ENCODE results near the gene PLA2G6. TPM values are rescaled to one million over a fixed set of nuclear protein-coding genes. Genes with fewer than 3 reads are reported as not detected.

Gene PLA2G6
- total RNA-seq, 2 experiments from 2014 or later = 41.1 to 71.4 TPM

DNA sequence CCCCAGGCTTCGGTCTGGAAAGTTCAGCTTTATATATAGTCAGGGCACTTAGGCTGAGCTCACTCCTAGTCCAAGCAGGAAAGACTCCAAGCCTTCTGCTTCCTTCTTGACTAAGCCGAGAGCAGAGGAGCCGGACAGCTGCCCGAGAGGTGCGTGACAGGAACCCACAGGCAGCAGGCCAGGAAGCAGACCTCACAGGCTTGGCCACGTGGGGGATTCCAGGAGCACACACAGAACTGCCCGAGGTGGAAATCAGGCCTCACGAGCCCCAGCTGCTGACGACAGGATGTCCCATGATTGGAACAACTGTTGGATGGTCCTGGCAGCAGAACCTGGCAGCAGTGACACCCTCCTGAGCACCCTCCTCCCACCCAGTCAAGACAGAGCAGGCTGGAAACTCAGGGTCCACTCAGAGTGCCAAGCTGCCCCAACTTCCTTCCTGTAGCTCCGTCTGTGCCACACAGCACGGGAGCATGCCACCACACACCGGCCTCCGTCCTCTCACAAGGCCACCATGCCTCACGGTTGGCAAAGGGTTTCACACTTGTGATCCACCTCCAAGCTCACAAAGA lies 5.4 kb downstream of the PLA2G6 start:
- ATAC-seq (peak; percentile 10), DNase-seq (peak; percentile 52)
- CTCF ChIA-PET = interaction anchor here (0.9 to 1.6 kb wide), 3 partner anchors 23 to 62 kb away, joined by 3 to 6 read pairs (median 3); no protein-coding TSS in a partner anchor
- Mint-ChIP-seq H3K9me3 (ENCODE audit: low read depth) (no peaks in the 10 kb centered on the region), H3K36me3 (peaks cover 2% of the 10 kb centered on the region), H3K27ac (peak overlapping the region; percentile 57), H3K4me1 (peaks cover 72% of the 10 kb centered on the region), H3K4me3 (no peak overlapping the region), H3K27me3 (no peaks in the 10 kb centered on the region)

DNA sequence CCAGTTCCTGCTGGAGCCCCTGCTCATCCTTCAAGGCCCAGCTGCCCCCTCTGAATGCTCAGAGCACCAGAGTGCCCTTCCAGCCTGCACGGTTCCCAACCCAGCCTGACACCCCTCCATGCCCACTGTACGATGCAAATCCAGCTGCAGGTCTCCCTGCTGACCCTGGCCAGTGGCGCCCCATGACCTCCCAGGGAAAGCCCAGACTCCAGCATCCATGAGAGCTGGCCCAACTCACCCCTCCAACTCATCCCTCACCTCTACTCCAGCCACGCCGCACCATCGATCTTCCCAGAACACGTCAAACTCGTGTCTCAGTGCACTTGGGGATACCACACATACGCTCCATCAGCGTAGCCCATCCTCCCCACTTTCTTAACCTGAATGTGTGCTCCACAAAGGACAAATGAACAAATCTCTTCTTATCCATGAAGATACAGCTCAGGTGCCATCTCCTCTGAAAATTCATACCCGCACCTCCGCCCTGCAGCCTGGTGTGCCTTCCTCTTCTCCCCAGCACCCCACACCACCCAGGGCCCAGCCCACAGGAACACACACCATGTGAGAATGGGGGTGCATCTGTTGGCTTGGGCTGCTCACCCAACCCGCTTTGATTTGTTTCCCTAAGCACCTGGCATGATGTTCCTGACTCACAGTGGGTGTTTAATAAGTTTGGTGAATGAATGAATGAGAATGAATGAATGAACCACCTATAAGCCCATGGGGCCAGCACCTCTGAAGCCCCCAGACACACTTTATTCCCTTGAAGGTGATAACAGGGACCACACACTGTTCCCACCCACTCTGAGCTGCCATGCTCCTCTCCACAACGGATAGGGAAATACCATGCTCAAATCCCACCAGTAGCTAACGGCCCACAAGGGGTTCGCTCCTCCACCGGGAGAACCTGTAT lies 6.2 kb downstream of the PLA2G6 start:
- CTCF ChIA-PET = interaction anchor here (0.9 to 1.6 kb wide), 4 partner anchors 24 to 61 kb away, joined by 3 to 6 read pairs (median 3); no protein-coding TSS in a partner anchor
- Mint-ChIP-seq H3K9me3 (ENCODE audit: low read depth) (no peaks in the 10 kb centered on the region), H3K27ac (peak overlapping the region; percentile 57), H3K27me3 (no peaks in the 10 kb centered on the region), H3K4me1 (peaks cover 64% of the 10 kb centered on the region), H3K4me3 (no peak overlapping the region), H3K36me3 (no peaks in the 10 kb centered on the region)
- no peak for ATAC-seq
- no peak for DNase-seq

DNA sequence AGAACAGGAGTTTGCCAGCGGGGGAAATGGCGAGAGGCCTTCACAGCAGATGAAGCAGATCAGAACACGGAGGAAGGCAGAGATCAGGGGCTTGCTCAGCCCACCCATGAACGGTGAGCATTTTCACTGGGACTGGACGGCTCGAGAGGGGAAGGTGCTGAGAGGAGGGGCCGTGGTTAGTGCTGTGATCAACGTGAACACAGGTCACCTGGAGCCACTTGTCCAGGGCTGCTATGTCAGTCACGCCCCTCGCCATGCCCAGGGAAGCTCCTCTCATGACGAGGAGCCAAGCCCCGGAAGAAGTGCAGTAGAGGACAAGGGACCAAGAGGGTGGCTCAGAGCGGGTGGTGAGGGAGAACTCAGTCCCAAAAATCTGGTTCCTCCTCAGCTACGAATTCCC lies 7.0 kb downstream of the PLA2G6 start:
- CTCF ChIA-PET = interaction anchor here (0.9 kb wide), 1 partner anchor 60 kb away, joined by 3 read pairs; no protein-coding TSS in a partner anchor
- H3K27me3 Mint-ChIP-seq = no peaks in the 10 kb centered on the region
- DNase-seq (no peak), ATAC-seq (no peak)
- H3K4me1 Mint-ChIP-seq = peaks cover 56% of the 10 kb centered on the region
- no peak overlapping the region for H3K27ac Mint-ChIP-seq
- H3K4me3 Mint-ChIP-seq = no peak overlapping the region
- H3K36me3 Mint-ChIP-seq = no peaks in the 10 kb centered on the region
- H3K9me3 Mint-ChIP-seq (ENCODE audit: low read depth) = no peaks in the 10 kb centered on the region

DNA sequence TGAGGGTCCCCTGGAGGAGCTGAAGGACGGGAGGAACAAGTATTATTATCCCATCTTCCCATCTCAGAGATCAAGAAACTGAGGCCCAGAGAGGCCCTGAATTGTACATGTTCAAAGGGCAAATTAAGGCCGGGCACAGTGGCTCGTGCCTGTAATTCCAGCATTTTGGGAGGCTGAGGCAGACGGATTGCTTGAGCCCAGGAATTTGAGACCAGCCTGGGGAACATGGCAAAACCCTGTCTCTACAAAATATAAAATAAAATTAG lies 8.1 kb downstream of the PLA2G6 start:
- H3K4me3 Mint-ChIP-seq = no peak overlapping the region
- CTCF ChIA-PET = no interaction called here
- H3K36me3 Mint-ChIP-seq = no peaks in the 10 kb centered on the region
- ATAC-seq = no peak
- H3K27ac Mint-ChIP-seq = no peak overlapping the region
- DNase-seq = no peak
- H3K4me1 Mint-ChIP-seq = peaks cover 47% of the 10 kb centered on the region
- no peaks in the 10 kb centered on the region for H3K9me3 Mint-ChIP-seq (ENCODE audit: low read depth)
- H3K27me3 Mint-ChIP-seq = no peaks in the 10 kb centered on the region

DNA sequence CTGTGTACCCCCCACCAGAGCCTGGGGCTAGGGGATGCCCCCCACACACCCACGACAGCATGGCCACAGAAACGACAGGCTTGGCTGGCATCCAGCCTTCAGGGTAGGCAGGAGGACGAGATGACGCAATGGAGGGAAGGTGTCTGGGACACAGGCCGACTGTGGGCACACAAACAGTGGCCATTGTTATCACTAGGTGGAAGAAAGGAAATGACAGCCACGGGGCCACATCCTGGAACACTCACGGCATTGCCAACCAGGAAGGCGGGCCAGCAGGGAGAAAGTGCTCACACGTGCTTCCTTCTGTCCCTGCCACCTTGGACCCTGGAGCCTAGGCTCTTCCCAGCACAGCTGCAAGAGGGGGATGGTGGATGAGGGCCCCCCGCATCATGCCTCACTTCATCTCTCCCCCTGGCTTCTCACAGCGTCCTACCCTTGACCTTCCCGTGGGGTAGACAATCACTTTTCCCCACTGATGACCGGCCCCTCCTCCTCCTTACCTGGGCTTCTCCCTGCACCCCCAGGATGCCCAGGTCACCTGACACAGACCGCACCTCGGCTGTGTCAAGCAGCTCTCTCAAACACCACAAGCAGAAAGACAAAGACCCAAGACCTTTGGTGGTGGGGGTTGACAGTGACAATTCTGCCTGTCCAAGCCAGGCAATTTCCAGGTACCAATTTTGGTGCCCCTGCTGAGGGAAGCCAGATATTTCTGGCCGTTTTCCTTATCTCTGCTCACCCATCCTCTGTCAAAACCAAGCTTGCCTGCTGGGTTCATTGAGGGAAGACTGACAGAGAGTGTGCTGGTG lies 8.6 kb downstream of the PLA2G6 start:
- Mint-ChIP-seq H3K36me3 (no peaks in the 10 kb centered on the region), H3K4me3 (no peak overlapping the region), H3K27me3 (no peaks in the 10 kb centered on the region), H3K27ac (peak overlapping the region; percentile 71), H3K4me1 (peaks cover 44% of the 10 kb centered on the region), H3K9me3 (ENCODE audit: low read depth) (no peaks in the 10 kb centered on the region)
- CTCF ChIA-PET = no interaction called here
- ATAC-seq (peak; percentile 59), DNase-seq (peak; percentile 67)

DNA sequence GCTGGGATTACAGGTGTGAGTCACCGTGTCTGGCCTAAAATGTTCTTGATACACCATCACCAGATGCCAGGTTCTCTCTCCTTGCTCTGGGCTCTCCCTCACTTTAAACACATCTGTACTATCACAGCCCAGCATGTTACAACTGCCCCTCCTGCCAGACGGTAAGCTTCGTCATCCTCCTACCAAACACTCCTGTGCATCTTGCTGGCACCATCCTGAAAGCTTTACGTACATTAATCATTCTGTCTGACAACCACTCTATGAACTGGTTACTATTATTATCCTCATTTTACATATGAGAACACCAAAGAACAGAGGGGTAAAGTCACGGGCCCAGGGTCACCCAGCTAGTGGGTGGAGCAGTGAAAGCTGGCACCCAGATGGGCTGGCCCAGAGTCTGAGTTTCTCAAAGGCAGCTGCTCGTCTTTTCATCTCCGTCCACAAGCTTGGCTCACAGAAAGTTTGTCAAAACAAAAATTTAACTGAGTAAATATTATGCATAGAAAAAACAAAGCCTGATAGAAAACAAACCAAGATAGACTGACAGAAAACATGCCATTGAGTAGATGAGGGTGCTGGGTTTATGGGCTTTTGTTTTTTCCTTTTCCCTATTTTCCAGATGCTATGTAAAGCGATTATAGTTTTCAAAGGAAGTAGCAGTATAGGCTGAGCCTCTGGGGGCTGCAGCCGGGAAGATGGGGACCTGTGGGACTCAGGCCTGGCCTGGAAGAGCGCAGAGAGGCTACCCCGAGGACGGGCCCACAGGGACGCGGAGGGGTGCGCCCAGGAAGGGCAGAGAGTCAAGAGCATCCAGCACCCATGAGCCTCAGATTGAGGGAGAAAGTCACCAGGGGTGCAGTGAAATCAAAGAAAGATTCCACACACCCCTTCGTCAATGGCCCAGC lies 9.5 kb downstream of the PLA2G6 start:
- H3K27me3 Mint-ChIP-seq = no peaks in the 10 kb centered on the region
- H3K27ac Mint-ChIP-seq = peak overlapping the region; percentile 71
- no peaks in the 10 kb centered on the region for H3K9me3 Mint-ChIP-seq (ENCODE audit: low read depth)
- H3K4me3 Mint-ChIP-seq = no peak overlapping the region
- CTCF ChIA-PET = no interaction called here
- no peak for DNase-seq
- H3K4me1 Mint-ChIP-seq = peaks cover 38% of the 10 kb centered on the region
- no peak for ATAC-seq
- no peaks in the 10 kb centered on the region for H3K36me3 Mint-ChIP-seq

DNA sequence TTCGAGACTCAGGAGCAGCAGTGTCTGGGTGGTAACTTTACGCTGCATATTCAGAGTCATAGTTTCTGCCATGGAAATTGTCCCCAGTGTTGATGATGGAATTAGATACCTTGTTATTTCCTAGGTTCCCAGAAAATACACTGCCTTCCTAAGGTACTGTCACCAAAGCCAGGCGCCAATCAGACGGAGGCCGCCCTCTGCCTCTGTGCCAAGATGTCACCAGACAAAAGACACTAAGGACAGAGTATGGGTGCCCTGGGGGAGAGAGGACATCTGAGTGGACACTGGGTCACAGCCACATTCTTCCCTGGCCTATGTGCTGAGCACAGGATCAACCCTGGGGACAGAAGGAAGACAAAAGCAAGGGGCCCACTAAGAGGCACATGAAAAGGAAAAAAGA lies 11.2 kb downstream of the PLA2G6 start:
- H3K27ac Mint-ChIP-seq = no peak overlapping the region
- CTCF ChIA-PET = no interaction called here
- no peak overlapping the region for H3K4me3 Mint-ChIP-seq
- no peaks in the 10 kb centered on the region for H3K9me3 Mint-ChIP-seq (ENCODE audit: low read depth)
- H3K27me3 Mint-ChIP-seq = no peaks in the 10 kb centered on the region
- DNase-seq (no peak), ATAC-seq (no peak)
- H3K36me3 Mint-ChIP-seq = peaks cover 4% of the 10 kb centered on the region
- peaks cover 20% of the 10 kb centered on the region for H3K4me1 Mint-ChIP-seq

DNA sequence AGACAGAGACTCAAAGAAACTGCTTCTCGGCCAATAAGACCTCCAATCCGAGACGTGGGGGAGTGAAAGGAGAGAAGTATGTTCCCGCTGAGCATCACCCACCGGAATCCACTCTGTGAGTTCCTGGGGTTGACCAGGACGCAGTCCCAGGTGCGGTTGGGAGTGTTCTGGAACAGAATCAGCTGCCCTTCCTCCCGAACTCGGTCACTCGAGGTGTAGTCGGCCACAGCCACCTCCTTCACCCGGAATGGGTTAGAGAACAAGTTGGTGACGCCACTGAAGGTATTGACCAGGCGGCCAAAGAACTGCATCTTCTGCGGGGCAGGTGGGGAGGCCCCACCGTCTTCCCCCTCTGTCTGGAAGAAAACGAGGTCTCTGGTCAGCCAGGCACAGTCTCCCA lies 12.5 kb downstream of the PLA2G6 start:
- Mint-ChIP-seq H3K4me1 (peaks cover 21% of the 10 kb centered on the region), H3K27me3 (no peaks in the 10 kb centered on the region), H3K27ac (no peak overlapping the region), H3K4me3 (no peak overlapping the region), H3K36me3 (peaks cover 6% of the 10 kb centered on the region), H3K9me3 (ENCODE audit: low read depth) (no peaks in the 10 kb centered on the region)
- ATAC-seq (no peak), DNase-seq (no peak)
- CTCF ChIA-PET = interaction anchor here (0.6 kb wide), 1 partner anchor 38 kb away, joined by 3 read pairs; no protein-coding TSS in a partner anchor

DNA sequence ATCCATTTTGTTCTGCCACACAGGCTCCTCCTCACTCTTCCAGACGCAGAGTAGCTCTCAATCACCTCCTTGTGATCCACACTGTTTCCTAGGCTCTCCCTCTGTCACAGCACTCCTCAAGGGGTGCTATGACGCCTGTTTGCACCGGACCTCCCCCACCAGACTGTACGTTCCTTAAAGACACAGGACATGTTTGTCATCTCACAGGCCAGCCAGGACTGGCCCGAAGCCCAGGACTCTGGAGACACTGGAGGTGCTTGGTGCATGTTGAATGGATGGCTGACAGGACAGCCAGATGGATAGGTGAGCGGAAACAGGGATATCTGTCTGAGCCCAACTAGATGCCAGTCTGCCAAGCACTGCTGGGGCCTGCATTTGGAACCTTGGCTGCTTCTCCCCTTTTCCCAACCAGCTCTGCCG lies 13.6 kb downstream of the PLA2G6 start:
- H3K27me3 Mint-ChIP-seq = no peaks in the 10 kb centered on the region
- CTCF ChIA-PET = no interaction called here

DNA sequence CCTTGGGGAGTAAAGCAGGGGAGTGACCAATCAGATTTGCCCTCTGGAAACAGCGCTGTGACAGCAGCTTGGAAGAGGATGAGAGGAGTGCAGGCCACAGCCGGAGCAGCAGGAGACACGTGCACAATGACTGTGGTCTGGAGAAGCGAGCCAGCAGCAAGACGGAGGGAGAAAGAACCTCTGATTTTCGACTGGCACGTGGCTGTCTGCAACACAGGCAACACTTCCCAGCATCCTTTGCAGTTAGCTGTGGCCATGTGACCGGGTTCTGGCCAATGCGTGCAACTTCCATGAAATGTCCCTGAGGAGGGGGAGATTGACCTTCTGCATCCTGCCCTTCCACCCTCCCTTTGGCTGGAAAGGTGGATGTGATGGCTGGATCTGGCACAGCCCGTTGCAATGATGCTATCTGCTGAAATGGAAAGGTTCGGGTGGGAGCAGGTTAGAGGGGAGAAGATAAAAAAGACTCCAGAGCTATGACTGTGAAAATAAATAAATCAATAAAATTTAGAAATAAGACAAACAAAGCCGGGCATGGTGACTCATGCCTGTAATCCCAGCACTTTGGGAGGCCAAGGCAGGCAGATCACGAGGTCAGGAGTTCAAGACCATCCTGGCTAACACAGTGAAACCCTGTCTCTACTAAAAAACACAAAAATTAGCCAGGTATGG lies 15.6 kb downstream of the PLA2G6 start:
- Mint-ChIP-seq H3K4me3 (no peak overlapping the region), H3K27ac (no peak overlapping the region), H3K9me3 (ENCODE audit: low read depth) (no peaks in the 10 kb centered on the region), H3K27me3 (no peaks in the 10 kb centered on the region), H3K36me3 (peaks cover 6% of the 10 kb centered on the region), H3K4me1 (peaks cover 12% of the 10 kb centered on the region)
- DNase-seq (no peak), ATAC-seq (no peak)
- CTCF ChIA-PET = no interaction called here

More for the DNA sequence above, 13.6 kb downstream of the PLA2G6 start:
- DNase-seq (no peak), ATAC-seq (no peak)
- Mint-ChIP-seq H3K36me3 (peaks cover 6% of the 10 kb centered on the region), H3K9me3 (ENCODE audit: low read depth) (no peaks in the 10 kb centered on the region), H3K4me1 (peaks cover 14% of the 10 kb centered on the region), H3K27ac (no peak overlapping the region), H3K4me3 (no peak overlapping the region)

DNA sequence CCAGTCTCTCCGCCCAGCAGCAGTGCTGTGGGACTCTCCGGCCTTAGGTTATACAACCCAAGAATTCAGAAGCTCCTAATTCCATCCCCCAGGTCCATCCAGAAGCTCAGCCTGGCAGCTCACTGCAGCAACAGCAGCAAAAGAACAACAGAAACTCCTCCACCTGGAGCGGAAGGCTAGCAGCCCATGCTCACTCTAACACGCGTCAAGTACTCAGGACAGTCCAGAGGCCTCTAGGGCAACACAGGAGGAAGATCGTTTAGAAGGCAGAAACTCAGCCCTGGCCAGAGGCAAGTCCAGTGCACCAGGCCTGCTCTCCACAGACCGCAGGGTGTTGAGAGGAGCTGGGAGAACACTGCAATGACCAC lies 17.1 kb downstream of the PLA2G6 start:
- ATAC-seq (no peak), DNase-seq (no peak)
- Mint-ChIP-seq H3K27ac (no peak overlapping the region), H3K4me3 (no peak overlapping the region), H3K4me1 (peaks cover 12% of the 10 kb centered on the region), H3K36me3 (peaks cover 9% of the 10 kb centered on the region), H3K27me3 (no peaks in the 10 kb centered on the region), H3K9me3 (ENCODE audit: low read depth) (no peaks in the 10 kb centered on the region)
- CTCF ChIA-PET = interaction anchor here (0.7 kb wide), 1 partner anchor 28 kb away, joined by 3 read pairs; no protein-coding TSS in a partner anchor

DNA sequence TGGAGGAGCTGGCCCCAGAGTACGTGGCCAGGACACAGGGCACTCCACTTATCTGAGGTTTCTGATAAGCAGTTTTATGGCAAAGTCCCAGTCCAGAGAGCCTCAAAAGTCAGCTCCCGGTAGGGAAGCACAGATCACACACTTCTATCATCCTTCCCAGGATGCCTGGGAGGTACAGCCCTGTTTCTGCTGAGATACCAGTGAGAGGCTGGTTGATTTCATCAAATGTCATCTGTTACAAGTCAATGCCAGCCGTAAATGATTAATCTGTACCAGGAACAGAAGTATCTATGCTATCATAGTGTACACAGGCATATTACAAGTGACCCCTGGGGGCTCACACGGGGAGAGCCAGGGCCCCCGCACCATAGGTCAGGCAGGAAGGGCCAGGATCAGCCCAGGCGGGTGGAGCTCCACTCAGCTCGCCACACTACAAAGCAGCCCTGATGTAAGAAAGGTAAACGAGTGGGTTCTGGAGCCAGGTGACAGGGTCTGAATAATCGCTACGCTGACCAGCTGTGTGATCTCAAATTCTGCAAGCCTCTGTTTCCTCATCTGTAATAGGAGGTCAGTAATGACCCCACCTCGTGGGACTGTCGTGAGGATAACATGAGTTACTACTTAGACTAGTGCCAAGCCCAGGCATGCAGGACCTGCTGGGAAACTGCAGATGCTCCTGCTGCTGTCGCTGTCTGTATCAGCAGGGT lies 17.6 kb downstream of the PLA2G6 start:
- peaks cover 9% of the 10 kb centered on the region for H3K36me3 Mint-ChIP-seq
- peaks cover 12% of the 10 kb centered on the region for H3K4me1 Mint-ChIP-seq
- H3K27ac Mint-ChIP-seq = no peak overlapping the region
- CTCF ChIA-PET = no interaction called here
- no peak for ATAC-seq
- H3K9me3 Mint-ChIP-seq (ENCODE audit: low read depth) = no peaks in the 10 kb centered on the region
- no peak for DNase-seq
- no peaks in the 10 kb centered on the region for H3K27me3 Mint-ChIP-seq
- no peak overlapping the region for H3K4me3 Mint-ChIP-seq

Data from activated CD8-positive, alpha-beta memory T cell treated with anti-CD3 and anti-CD28 coated beads, Interleukin-2, amount 10 ng/mL, durations not matched to agents 7 days and 5 days (primary cell).